GM19025 (cell line): ENCODE data around the gene FAM20A.
"Not testable (repeated sequence)": the region's sequence is repeated elsewhere in the genome, so short reads cannot be mapped to it uniquely, and the experiment has no call there.

ENCODE experiments used
- ATAC-seq: cut with Tn5 transposase; IDR thresholded peaks from one replicate; pipeline ENCODE4 v1.9.1; 2021; ENCODE audit warnings: mild to moderate bottlenecking, low read depth, moderate library complexity; ENCODE audit not compliant: unreplicated experiment

Gene FAM20A

DNA sequence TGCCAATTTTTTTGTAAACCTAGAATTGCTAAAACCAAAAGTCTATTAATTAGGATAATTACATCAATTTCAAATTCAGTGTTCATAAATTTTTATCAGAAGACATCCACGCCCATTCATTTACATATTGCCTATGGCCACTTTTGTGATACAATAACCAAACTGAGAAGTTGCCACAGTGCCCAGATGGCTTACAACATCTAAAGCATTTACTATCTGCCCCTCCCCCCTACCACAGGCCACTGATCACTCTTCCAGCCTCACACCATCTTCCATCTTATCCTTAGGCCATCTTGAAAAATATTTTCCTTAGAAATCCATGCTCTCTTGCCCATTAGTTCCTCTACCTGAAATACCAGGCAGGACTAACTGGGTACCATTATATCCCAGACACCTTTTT, 95.2 kb downstream of the FAM20A start:
- ATAC-seq: no peak

DNA sequence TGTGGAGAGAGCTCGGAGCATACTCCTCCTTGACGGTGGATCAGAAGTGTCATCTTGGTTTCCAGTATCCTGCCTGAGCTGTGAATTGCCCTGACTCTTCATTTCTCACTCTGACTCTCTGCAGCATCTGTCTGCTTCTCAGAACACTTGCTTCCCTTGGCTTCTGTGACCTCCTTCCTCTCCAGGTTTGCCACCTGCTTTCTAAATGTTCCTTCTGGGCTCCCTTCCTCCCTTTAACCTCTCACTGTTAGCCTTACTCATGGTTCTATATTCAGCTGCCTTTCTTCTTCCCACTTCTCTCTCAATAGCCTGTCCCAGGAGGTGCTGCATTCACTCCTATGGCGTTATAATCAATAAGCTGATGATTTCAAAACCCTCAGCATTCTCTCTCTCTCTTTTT, 100.1 kb downstream of the FAM20A start:
- ATAC-seq: no peak

DNA sequence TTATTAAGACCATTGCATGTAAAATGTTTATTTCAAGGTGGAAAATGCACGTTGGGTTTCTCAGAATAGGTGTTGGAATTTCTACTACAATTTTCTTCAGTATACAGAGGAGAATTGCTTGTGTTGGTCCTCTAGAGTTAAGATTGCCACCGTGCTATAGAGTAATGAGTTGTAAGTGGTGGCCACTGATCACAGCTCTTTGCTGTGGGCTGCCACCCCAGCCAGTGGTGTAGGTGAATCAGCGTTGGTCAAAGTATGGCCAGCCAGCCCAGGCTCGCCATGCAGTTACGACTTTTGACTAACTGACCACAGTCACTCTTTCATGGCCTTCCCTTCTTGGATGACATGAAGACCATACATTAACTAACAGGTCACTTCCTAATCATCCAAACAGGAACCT, 101.6 kb downstream of the FAM20A start:
- no peak for ATAC-seq

DNA sequence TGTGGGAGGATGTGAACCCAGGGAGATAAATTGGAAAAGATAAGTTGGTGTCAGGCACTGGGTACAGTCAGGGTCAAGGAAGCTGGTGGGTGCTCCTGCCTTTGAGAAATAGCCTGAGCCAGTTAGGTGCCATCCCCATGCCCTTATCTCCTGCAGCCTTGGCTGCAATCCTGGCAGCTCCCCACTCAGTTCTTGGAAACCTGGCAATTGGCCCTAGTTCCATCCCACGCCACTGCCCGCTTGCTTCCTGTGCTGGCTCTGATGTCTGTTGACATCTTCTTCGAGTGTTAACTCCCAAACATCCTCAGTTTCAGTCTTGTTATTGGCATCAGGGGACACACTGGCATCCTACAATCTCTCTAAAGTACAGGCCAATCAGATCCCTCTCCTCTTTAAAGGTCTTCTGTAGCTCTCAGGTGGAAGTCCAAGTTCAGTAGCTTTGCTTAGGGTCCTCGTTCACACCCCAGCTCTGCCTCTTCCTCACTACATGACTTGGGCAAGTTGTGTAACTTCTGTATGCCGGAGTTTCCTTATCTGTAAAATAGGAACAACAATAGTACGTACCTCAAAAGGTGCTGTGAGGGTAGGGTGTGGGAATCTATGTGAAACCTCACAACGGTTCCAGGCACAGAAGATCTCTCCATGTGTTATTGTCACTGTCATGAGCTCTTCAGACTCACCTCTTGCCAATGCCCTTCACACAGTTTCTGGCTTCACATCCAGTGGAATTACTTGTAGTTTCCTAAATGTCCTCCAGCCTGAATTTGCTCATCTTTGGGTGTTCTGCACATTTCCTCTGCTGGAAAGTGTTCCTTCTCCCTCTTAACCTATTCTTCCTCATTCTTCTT, 102.5 kb downstream of the FAM20A start:
- ATAC-seq: no peak

DNA sequence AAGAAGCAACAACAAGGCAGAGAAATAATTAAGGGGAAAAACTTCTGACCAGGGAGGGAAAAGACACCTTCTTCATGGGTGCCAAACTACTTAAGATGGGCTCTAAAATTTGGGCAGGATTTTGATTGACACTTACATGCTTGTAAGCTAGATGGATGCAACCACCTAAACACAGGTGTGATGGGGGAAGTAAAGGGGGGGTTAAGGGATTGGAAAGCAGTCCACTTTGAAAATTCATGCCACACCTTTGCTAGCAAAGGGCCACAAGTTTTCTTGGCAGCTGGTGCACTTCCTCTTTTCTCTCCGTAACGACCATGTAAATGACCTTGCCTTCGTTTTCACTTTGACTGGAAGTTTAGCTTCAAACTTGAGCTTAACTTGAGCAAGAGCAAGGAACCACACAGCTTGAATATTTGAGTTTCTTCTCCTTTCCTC, 103.3 kb downstream of the FAM20A start:
- ATAC-seq: peak; percentile 94

DNA sequence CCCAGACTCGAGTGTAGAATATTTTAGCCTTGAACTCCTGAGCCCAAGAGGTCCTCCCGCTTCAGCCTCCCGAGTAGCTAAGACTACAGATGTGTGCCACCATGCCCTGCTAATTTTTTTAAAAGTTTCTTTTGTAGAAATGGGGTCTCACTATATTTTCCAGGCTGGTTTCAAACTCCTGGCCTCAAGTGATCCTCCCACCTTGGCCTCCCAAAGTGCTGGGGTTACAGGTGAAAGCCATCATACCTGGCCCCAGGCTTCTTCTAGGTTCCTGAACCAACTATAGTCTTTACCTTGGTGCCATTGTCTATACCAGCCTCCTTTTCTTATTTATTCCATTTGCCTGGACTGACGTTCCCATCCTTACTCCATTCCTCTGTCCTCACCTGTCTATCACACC, 106.1 kb downstream of the FAM20A start:
- no peak for ATAC-seq

DNA sequence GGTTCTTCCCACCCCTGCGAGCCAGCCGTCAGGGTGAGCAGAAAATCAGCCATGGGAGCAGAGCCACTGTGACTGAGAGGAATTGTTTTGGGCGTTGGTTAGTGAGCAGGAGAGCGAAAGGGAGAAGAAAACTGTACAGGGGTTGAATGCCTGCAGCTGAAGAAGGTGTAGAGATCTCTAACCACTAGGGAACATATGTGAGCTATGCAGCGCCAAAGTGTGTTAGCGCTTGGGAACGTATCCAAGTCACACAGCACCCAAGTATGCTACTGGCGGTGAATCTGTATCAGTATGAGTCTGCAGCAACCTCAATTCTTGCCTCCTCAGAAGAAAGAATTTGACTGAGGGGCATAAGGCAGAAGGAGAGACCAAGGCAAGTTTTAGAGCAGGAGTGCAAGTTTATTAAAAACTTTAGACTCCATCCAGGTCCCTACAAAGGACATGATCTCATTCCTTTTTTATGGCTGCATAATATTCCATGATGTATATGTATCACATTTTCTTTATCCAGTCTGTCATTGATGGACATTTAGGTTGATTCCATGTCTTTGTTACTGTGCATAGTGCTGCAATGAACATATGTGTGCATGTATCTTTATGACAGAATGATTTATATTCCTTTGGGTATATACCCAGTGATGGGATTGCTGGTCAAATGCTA, 108.6 kb downstream of the FAM20A start:
- ATAC-seq: not testable (repeated sequence)

DNA sequence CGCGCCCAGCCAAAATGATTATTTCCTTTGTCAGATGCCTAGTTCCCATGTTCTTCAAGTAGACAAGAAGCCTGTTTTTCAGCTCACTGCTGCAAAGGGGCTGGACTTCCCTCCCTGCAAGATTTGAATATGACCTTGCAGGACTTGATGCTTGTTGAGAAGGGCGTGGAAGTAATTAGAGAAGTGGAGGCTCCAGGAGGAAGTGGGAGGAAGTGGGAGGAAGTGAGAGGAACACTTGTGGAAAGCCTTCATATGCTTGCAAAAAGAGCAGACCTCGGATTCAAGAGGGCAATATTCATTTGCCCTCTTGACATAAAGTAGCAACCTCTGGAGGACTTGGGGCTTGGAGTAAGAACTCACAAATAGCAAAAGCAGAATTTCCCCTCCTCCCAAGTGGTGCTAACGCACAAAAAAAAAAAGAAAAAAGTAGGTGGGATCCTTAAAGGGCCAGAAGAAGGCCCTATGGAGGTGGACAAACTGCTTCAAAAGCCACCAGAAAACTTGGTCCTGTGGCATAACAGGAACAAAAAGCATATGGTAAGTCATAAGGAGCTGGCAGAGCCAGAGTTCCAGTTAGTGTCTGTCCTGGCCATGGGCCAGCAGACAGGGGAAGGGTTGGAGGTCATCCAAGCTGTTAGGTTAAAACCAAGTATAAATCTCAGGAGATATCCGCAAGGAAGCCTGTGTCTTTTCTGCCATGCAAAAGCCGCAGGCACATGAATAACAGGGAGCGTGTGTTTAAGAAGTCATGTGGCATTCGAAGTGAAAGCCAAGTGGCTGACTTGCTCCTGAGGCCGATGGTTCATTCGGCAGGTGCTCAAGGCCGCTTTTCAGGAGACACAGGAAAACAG, 109.6 kb downstream of the FAM20A start:
- no peak for ATAC-seq

DNA sequence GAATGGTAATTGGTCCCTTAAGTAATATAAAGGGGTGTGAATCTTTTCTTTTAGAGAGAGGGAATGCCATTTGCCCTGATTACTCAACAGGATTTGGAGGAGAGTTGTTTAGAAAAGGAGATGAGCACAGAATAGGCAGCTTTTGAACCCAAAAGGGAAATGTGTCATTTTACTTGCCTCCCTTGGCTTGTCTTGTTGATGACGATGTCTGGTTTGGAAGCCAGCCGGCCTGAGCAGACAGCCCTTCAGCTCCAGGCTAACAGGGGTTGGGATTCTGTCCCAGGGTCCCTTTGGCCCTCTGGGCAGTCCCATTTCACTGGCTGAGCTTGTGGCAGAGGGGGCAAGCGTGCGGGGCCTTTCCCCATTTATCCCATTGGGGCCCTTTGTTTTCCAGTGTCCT, 111.2 kb downstream of the FAM20A start:
- no peak for ATAC-seq
